Astrocyte (in vitro differentiated cells and primary cell): ENCODE measurements around the gene LMF1. TPM values are rescaled to one million over a fixed set of nuclear protein-coding genes. Genes with fewer than 3 reads are reported as not detected.

Experiments used
- DNase-seq: peaks from one replicate; pipeline ENCODE4 v3.0.0-alpha.2; 2010; ENCODE audit warnings: low read depth
- FAIRE-seq: peaks from 2 replicates; lab custom pipeline; 2011; peaks lifted over from hg19 to GRCh38; lab: Jason Lieb, UNC
- H2AFZ ChIP-seq: 2 replicates; pipeline ENCODE4 v1.6.0; 2012; ENCODE audit warnings: low read depth, low read length, inconsistent platforms
- H3K27ac ChIP-seq: 2 replicates; pipeline ENCODE4 v1.5.1; 2011; ENCODE audit warnings: low read depth, low read length, inconsistent platforms
- H3K27me3 ChIP-seq: 2 replicates; pipeline ENCODE4 v1.6.0; 2011; ENCODE audit warnings: low read length, inconsistent platforms; ENCODE audit not compliant: insufficient read depth
- H3K36me3 ChIP-seq: 2 replicates; pipeline ENCODE4 v1.5.1; 2011; ENCODE audit warnings: low read length, inconsistent platforms; ENCODE audit not compliant: insufficient read depth
- H3K4me1 ChIP-seq: 2 replicates; pipeline ENCODE4 v1.5.1; 2011; ENCODE audit warnings: low read length, inconsistent platforms; ENCODE audit not compliant: insufficient read depth
- H3K4me2 ChIP-seq: 2 replicates; pipeline ENCODE4 v1.6.0; 2012; ENCODE audit warnings: low read length, inconsistent platforms
- H3K4me3 ChIP-seq: 2 replicates; pipeline ENCODE4 v1.5.1; 2011; ENCODE audit warnings: low read depth, mild to moderate bottlenecking, low read length, inconsistent platforms; ENCODE audit not compliant: insufficient read depth
- H3K79me2 ChIP-seq: 2 replicates; pipeline ENCODE4 v1.6.0; 2012; ENCODE audit warnings: mild to moderate bottlenecking, low read length, inconsistent platforms; ENCODE audit not compliant: insufficient read depth
- H3K9ac ChIP-seq: 2 replicates; pipeline ENCODE4 v1.6.0; 2012; ENCODE audit warnings: mild to moderate bottlenecking, low read length, inconsistent platforms
- H3K9me3 ChIP-seq: 2 replicates; pipeline ENCODE4 v1.5.1; 2012; ENCODE audit warnings: low read depth, mild to moderate bottlenecking, low read length, inconsistent platforms; ENCODE audit not compliant: insufficient read depth
- H4K20me1 ChIP-seq: 2 replicates; pipeline ENCODE4 v1.6.0; 2012; ENCODE audit warnings: low read length, inconsistent platforms; ENCODE audit not compliant: insufficient read depth
- H3K27ac Mint-ChIP-seq: one replicate; pipeline ENCODE4 v1.8.0; 2021; ENCODE audit warnings: mild to moderate bottlenecking, mixed read lengths; ENCODE audit not compliant: unreplicated experiment
- H3K27me3 Mint-ChIP-seq: one replicate; pipeline ENCODE4 v1.8.0; 2021; ENCODE audit warnings: low read depth, mixed read lengths; ENCODE audit not compliant: unreplicated experiment
- H3K36me3 Mint-ChIP-seq: one replicate; pipeline ENCODE4 v1.8.0; 2021; ENCODE audit warnings: low read depth, mixed read lengths; ENCODE audit not compliant: unreplicated experiment
- H3K4me1 Mint-ChIP-seq: one replicate; pipeline ENCODE4 v1.8.0; 2021; ENCODE audit warnings: low read depth, mixed read lengths; ENCODE audit not compliant: unreplicated experiment
- H3K4me3 Mint-ChIP-seq: one replicate; pipeline ENCODE4 v1.8.0; 2021; ENCODE audit warnings: mild to moderate bottlenecking, moderate library complexity, mixed read lengths; ENCODE audit not compliant: unreplicated experiment
- H3K9me3 Mint-ChIP-seq: one replicate; pipeline ENCODE4 v1.8.0; 2021; ENCODE audit warnings: mild to moderate bottlenecking, mixed read lengths; ENCODE audit not compliant: unreplicated experiment
- EZH2 ChIP-seq: IDR thresholded peaks from 2 replicates; pipeline ENCODE4 v1.6.1; 2012; ENCODE audit warnings: mild to moderate bottlenecking, low read length, inconsistent platforms; ENCODE audit not compliant: insufficient read depth
- total RNA-seq: library from RNA; stranded (reverse); gene quantifications from 2 replicates; pipeline ENCODE4 v1.2.1, GENCODE V29; 2021
- TF ChIP-seq, protein P1 (sequence below): IDR thresholded peaks from 2 replicates; pipeline ENCODE4 v1.5.1; 2011; ENCODE audit warnings: low read depth, mild to moderate bottlenecking, inconsistent platforms, low read length, moderate library complexity; ENCODE audit not compliant: insufficient read depth

LMF1 gene
- total RNA-seq, 1 donor from 2014 or later = 12.6 TPM

DNA sequence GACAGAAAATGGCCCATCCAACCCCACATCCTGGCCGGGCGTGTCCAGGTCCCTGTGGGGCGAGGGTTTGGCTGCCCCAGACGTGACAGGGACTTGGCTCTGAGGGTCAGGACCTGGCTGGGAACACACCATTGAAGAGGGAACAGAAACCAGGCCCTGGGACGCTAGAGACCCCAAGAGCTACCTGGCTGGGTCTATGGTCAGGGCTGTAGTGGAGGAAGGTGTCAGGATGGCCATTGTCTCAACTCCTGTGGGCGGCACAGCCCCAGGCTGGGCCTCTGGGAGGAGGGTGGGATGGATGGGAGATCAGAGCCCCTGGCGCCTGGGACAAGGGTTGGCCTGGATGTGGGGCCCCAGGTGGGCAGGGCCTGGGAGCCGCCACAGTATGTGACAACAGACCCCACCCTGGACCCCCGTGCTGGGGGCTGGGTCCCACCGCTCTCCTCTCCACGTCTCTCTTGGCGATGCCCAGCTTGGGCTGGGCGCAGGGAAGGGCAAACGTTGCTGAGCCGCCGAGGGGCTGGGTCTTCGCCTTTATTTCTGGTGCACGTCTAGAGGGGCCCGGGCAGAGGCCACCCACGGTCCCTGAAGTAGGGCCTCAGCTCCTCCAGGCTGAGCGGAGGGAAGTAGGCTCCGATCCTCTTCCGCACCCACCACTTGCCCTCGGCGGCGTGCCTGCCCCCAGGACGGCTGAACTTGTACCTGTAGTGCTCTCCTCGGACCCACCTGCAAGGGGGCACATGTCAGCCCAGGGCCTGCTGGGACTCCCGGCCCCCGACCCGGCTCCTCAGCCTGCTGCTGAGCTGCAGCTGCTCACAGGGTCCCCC lies 116.6 kb downstream of the LMF1 start:
- no peaks in the 10 kb centered on the region for H3K27me3 ChIP-seq
- no peaks in the 10 kb centered on the region for H3K36me3 ChIP-seq
- peaks cover 21% of the 10 kb centered on the region for H3K9me3 ChIP-seq
- no peak overlapping the region for H3K27ac Mint-ChIP-seq
- no peaks in the 10 kb centered on the region for H4K20me1 ChIP-seq
- no peak overlapping the region for H2AFZ ChIP-seq
- no peak for DNase-seq
- H3K4me1 Mint-ChIP-seq = no peaks in the 10 kb centered on the region
- no peak overlapping the region for H3K27ac ChIP-seq
- H3K4me1 ChIP-seq = no peaks in the 10 kb centered on the region
- FAIRE-seq = no peak
- H3K4me3 Mint-ChIP-seq = no peak overlapping the region
- H3K9ac ChIP-seq = no peak overlapping the region
- peaks cover 4% of the 10 kb centered on the region for H3K27me3 Mint-ChIP-seq
- H3K79me2 ChIP-seq = no peaks in the 10 kb centered on the region
- H3K4me2 ChIP-seq = no peak overlapping the region
- peaks cover 8% of the 10 kb centered on the region for H3K36me3 Mint-ChIP-seq
- TF ChIP-seq, protein P1, sequence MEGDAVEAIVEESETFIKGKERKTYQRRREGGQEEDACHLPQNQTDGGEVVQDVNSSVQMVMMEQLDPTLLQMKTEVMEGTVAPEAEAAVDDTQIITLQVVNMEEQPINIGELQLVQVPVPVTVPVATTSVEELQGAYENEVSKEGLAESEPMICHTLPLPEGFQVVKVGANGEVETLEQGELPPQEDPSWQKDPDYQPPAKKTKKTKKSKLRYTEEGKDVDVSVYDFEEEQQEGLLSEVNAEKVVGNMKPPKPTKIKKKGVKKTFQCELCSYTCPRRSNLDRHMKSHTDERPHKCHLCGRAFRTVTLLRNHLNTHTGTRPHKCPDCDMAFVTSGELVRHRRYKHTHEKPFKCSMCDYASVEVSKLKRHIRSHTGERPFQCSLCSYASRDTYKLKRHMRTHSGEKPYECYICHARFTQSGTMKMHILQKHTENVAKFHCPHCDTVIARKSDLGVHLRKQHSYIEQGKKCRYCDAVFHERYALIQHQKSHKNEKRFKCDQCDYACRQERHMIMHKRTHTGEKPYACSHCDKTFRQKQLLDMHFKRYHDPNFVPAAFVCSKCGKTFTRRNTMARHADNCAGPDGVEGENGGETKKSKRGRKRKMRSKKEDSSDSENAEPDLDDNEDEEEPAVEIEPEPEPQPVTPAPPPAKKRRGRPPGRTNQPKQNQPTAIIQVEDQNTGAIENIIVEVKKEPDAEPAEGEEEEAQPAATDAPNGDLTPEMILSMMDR = no peak
- no peak for TF ChIP-seq EZH2
- H3K9me3 Mint-ChIP-seq = peaks cover 16% of the 10 kb centered on the region
- H3K4me3 ChIP-seq = no peak overlapping the region

DNA sequence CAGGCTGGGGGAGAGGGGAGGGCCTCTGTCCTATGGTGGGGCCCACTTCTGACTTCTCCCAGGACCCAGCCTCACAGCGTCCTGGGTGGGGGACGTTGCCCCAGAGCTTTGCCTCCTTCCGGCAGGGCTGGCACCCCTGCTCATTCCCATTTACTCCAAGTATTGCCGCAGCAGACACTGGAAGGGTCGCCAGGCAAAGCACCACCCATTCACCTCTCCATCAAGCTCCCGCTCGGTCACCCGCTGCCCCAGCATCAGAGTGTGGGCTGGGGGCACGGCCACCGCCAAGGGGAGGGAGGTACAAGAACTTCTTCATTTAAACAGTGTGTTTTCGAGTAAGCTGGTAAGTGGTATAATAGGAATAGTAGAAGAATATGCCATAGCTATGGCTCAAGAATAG lies 117.5 kb downstream of the LMF1 start:
- Mint-ChIP-seq H3K4me1 (no peaks in the 10 kb centered on the region), H3K4me3 (no peak overlapping the region), H3K36me3 (peaks cover 8% of the 10 kb centered on the region), H3K27ac (no peak overlapping the region), H3K27me3 (peaks cover 11% of the 10 kb centered on the region), H3K9me3 (peaks cover 19% of the 10 kb centered on the region)
- no peaks in the 10 kb centered on the region for H3K4me1 ChIP-seq
- TF ChIP-seq EZH2 = no peak
- TF ChIP-seq, protein P1 = no peak
- no peaks in the 10 kb centered on the region for H3K27me3 ChIP-seq
- no peaks in the 10 kb centered on the region for H3K36me3 ChIP-seq
- no peak overlapping the region for H3K4me3 ChIP-seq
- no peaks in the 10 kb centered on the region for H3K79me2 ChIP-seq
- no peak overlapping the region for H3K27ac ChIP-seq
- peaks cover 24% of the 10 kb centered on the region for H3K9me3 ChIP-seq
- H4K20me1 ChIP-seq = no peaks in the 10 kb centered on the region
- FAIRE-seq (no peak), DNase-seq (no peak)
- H3K9ac ChIP-seq = no peak overlapping the region
- no peak overlapping the region for H3K4me2 ChIP-seq
- H2AFZ ChIP-seq = no peak overlapping the region
